Measurements from ENCODE around the gene PKP3.

PKP3 gene

DNA sequence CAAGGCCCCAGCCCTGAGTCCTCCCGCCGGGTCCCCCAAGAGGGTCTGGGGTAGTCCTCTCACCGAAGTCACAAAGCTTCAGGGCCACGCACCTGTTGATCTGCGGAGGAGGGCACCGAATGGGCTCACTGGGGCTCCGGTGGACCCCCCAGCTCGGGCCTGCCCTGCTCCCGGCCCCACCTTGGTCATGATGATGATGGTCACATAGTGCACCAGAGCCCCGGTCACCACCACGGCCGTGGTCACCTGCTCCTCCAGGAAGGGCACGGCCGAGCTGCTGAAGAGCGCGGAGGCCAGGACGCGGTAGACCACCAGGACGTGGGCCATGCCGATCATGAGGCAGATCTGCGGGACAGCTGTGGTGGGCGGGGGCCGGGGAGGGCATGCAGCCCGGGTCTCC is 34.3 kb downstream of the PKP3 start:
- ATAC-seq (ENCODE audit: insufficient read depth, low read depth) = no peak
- no peak overlapping the region for H2AFZ ChIP-seq (ENCODE audit: low read depth, low read length)
- no peaks in the 10 kb centered on the region for H3K9me3 ChIP-seq (ENCODE audit: insufficient read depth, low read length, severe bottlenecking)
- no peaks in the 10 kb centered on the region for H3K4me1 ChIP-seq (ENCODE audit: insufficient read depth, low read length)
- no peaks in the 10 kb centered on the region for H3K27me3 ChIP-seq (ENCODE audit: insufficient read depth, low read length, poor library complexity)
- no peaks in the 10 kb centered on the region for H3K36me3 ChIP-seq (ENCODE audit: insufficient read depth, low read length)
- no peaks in the 10 kb centered on the region for H3K79me2 ChIP-seq (ENCODE audit: insufficient read depth, low read length)
- no peak overlapping the region for H3K27ac ChIP-seq (ENCODE audit: low read length)
- TF ChIP-seq, protein P1, sequence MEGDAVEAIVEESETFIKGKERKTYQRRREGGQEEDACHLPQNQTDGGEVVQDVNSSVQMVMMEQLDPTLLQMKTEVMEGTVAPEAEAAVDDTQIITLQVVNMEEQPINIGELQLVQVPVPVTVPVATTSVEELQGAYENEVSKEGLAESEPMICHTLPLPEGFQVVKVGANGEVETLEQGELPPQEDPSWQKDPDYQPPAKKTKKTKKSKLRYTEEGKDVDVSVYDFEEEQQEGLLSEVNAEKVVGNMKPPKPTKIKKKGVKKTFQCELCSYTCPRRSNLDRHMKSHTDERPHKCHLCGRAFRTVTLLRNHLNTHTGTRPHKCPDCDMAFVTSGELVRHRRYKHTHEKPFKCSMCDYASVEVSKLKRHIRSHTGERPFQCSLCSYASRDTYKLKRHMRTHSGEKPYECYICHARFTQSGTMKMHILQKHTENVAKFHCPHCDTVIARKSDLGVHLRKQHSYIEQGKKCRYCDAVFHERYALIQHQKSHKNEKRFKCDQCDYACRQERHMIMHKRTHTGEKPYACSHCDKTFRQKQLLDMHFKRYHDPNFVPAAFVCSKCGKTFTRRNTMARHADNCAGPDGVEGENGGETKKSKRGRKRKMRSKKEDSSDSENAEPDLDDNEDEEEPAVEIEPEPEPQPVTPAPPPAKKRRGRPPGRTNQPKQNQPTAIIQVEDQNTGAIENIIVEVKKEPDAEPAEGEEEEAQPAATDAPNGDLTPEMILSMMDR (IDR thresholded peaks at IDR 0.05; ENCODE audit: borderline replicate concordance, extremely low read depth, low read length, poor library complexity, severe bottlenecking) = no peak
- no peak for TF ChIP-seq EZH2 (IDR thresholded peaks at IDR 0.05; ENCODE audit: borderline replicate concordance, low read depth, low read length, severe bottlenecking)
- H3K4me3 ChIP-seq (ENCODE audit: low read depth in 1 of 2, low read length in 2 of 2) = no peak overlapping the region
- no peaks in the 10 kb centered on the region for H4K20me1 ChIP-seq (ENCODE audit: insufficient read depth, low read length)
- H3K9ac ChIP-seq (ENCODE audit: low read depth, low read length) = no peak overlapping the region
- DNase-seq = no peak
- H3K4me2 ChIP-seq (ENCODE audit: insufficient read depth, low read length) = no peak overlapping the region

DNA sequence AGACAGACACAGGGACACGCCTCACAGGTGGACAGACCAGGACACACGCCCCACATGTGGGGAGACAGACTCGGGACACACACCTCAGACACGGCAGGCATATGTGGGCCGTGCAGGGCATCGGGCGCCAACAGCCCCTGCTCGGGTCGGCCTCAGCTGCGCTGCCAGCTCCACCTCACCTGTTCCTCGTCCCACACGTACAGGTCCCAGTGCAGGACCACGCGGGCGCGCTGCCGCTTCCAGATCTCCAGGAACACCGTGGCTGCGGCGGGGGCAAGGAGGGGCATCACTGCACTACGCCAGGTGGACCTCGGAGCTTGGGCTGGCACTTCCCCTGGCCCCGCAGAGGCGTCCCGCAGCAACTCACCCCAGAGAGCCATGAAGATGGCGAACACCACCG is 35.4 kb downstream of the PKP3 start:
- no peak for DNase-seq
- ATAC-seq (ENCODE audit: insufficient read depth, low read depth) = no peak
- Histone ChIP-seq H3K4me2 (ENCODE audit: insufficient read depth, low read length) (no peak overlapping the region), H3K27me3 (ENCODE audit: insufficient read depth, low read length, poor library complexity) (no peaks in the 10 kb centered on the region), H3K4me3 (ENCODE audit: low read depth in 1 of 2, low read length in 2 of 2) (no peak overlapping the region), H3K79me2 (ENCODE audit: insufficient read depth, low read length) (no peaks in the 10 kb centered on the region), H4K20me1 (ENCODE audit: insufficient read depth, low read length) (no peaks in the 10 kb centered on the region), H3K27ac (ENCODE audit: low read length) (no peak overlapping the region), H3K9me3 (ENCODE audit: insufficient read depth, low read length, severe bottlenecking) (no peaks in the 10 kb centered on the region), H3K9ac (ENCODE audit: low read depth, low read length) (no peak overlapping the region), H3K36me3 (ENCODE audit: insufficient read depth, low read length) (no peaks in the 10 kb centered on the region), H2AFZ (ENCODE audit: low read depth, low read length) (no peak overlapping the region), H3K4me1 (ENCODE audit: insufficient read depth, low read length) (no peaks in the 10 kb centered on the region)
- no peak for TF ChIP-seq EZH2 (IDR thresholded peaks at IDR 0.05; ENCODE audit: borderline replicate concordance, low read depth, low read length, severe bottlenecking)
- TF ChIP-seq, protein P1 (IDR thresholded peaks at IDR 0.05; ENCODE audit: borderline replicate concordance, extremely low read depth, low read length, poor library complexity, severe bottlenecking) = no peak

GRCh38 chr11:429931-430456 is 36.0 kb downstream of the PKP3 start:
- no peaks in the 10 kb centered on the region for H3K4me1 ChIP-seq (ENCODE audit: insufficient read depth, low read length)
- no peak overlapping the region for H2AFZ ChIP-seq (ENCODE audit: low read depth, low read length)
- H3K36me3 ChIP-seq (ENCODE audit: insufficient read depth, low read length) = no peaks in the 10 kb centered on the region
- no peak overlapping the region for H3K4me2 ChIP-seq (ENCODE audit: insufficient read depth, low read length)
- H3K9me3 ChIP-seq (ENCODE audit: insufficient read depth, low read length, severe bottlenecking) = no peaks in the 10 kb centered on the region
- no peak for DNase-seq
- no peak overlapping the region for H3K4me3 ChIP-seq (ENCODE audit: low read depth in 1 of 2, low read length in 2 of 2)
- no peak for ATAC-seq (ENCODE audit: insufficient read depth, low read depth)
- H3K27ac ChIP-seq (ENCODE audit: low read length) = no peak overlapping the region
- no peak for TF ChIP-seq EZH2 (IDR thresholded peaks at IDR 0.05; ENCODE audit: borderline replicate concordance, low read depth, low read length, severe bottlenecking)
- TF ChIP-seq, protein P1 (IDR thresholded peaks at IDR 0.05; ENCODE audit: borderline replicate concordance, extremely low read depth, low read length, poor library complexity, severe bottlenecking) = no peak
- no peaks in the 10 kb centered on the region for H3K79me2 ChIP-seq (ENCODE audit: insufficient read depth, low read length)
- H3K27me3 ChIP-seq (ENCODE audit: insufficient read depth, low read length, poor library complexity) = no peaks in the 10 kb centered on the region
- H4K20me1 ChIP-seq (ENCODE audit: insufficient read depth, low read length) = no peaks in the 10 kb centered on the region
- no peak overlapping the region for H3K9ac ChIP-seq (ENCODE audit: low read depth, low read length)

- ATAC-seq (ENCODE audit: insufficient read depth, low read depth) (no peak), DNase-seq (no peak)
- Histone ChIP-seq H3K4me2 (ENCODE audit: insufficient read depth, low read length) (no peak overlapping the region), H4K20me1 (ENCODE audit: insufficient read depth, low read length) (no peaks in the 10 kb centered on the region), H3K36me3 (ENCODE audit: insufficient read depth, low read length) (no peaks in the 10 kb centered on the region), H3K4me3 (ENCODE audit: low read depth in 1 of 2, low read length in 2 of 2) (no peak overlapping the region), H3K79me2 (ENCODE audit: insufficient read depth, low read length) (no peaks in the 10 kb centered on the region), H3K9me3 (ENCODE audit: insufficient read depth, low read length, severe bottlenecking) (no peaks in the 10 kb centered on the region), H3K27ac (ENCODE audit: low read length) (no peak overlapping the region), H3K4me1 (ENCODE audit: insufficient read depth, low read length) (no peaks in the 10 kb centered on the region), H2AFZ (ENCODE audit: low read depth, low read length) (no peak overlapping the region), H3K27me3 (ENCODE audit: insufficient read depth, low read length, poor library complexity) (no peaks in the 10 kb centered on the region), H3K9ac (ENCODE audit: low read depth, low read length) (no peak overlapping the region)
- TF ChIP-seq, protein P1 (IDR thresholded peaks at IDR 0.05; ENCODE audit: borderline replicate concordance, extremely low read depth, low read length, poor library complexity, severe bottlenecking) = no peak
- TF ChIP-seq EZH2 (IDR thresholded peaks at IDR 0.05; ENCODE audit: borderline replicate concordance, low read depth, low read length, severe bottlenecking) = no peak
Measured at GRCh38 chr11:431921-432320, 37.9 kb downstream of the PKP3 start.

All from DND-41 (cell line).